GM12865 (cell line): ENCODE measurements around the gene TNNT2.

ENCODE experiments used
- DNase-seq: peaks from one replicate; pipeline ENCODE4 v3.0.0; 2010; ENCODE audit warnings: low read depth
- H3K4me3 ChIP-seq: 2 replicates; pipeline ENCODE4 v1.5.1; 2011; ENCODE audit warnings: mild to moderate bottlenecking, low read depth, low read length, control low read depth
- CTCF ChIP-seq: IDR thresholded peaks from 2 replicates; pipeline ENCODE4 v1.5.1; 2011; ENCODE audit warnings: low read length, control low read depth, low read depth, inconsistent platforms; ENCODE audit not compliant: insufficient read depth; ENCODE audit errors: missing control alignments

The TNNT2 gene

DNA sequence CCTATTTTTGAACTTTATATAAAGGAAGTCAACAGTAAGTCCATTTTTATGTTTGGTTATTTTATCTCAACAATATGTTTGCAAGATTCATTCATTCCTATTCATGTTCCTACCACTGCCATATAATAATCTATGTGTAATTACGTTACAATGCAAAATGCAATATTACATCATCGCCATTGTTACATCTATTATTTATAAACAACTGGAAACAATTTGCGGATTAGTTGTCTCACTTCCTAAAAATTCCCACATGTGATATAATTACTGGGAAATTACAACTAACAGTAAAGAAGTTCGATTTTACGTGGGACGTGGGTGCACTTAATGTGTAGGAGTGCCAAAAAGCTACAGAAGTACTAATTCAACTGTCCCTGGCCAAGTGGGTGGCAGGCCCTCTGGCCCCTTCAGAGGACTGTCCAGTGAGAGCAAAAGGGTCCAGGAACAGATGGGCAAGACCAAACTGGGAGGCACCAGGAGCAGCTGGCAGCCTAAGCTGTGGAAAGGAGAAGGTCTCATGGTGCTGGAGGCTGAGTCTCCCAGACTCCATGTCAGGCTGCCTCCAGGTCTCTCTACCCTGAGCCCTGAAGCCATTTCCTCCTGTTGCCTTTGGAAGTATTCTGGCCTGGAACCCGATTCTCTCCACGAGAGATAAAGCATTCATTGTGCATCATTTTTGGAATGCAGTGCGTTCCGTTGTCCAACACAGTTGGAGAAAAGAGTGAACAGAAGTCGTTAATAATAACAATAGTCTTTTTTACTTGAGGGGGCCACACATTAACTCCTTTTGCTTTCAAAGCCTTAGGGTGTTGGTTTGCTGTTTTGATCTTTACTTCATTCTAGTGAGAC lies 42.9 kb downstream of the TNNT2 start:
- DNase-seq: no peak
- no peak for TF ChIP-seq CTCF
- no peak overlapping the region for H3K4me3 ChIP-seq

- DNase-seq: no peak
- no peak overlapping the region for H3K4me3 ChIP-seq
- TF ChIP-seq CTCF: no peak
These were observed 44.7 kb downstream of the TNNT2 start for GRCh38 chr1:201332616-201333335.

- no peak for DNase-seq
- TF ChIP-seq CTCF: no peak
- no peak overlapping the region for H3K4me3 ChIP-seq
These were observed 45.5 kb downstream of the TNNT2 start for GRCh38 chr1:201332021-201332420.

DNA sequence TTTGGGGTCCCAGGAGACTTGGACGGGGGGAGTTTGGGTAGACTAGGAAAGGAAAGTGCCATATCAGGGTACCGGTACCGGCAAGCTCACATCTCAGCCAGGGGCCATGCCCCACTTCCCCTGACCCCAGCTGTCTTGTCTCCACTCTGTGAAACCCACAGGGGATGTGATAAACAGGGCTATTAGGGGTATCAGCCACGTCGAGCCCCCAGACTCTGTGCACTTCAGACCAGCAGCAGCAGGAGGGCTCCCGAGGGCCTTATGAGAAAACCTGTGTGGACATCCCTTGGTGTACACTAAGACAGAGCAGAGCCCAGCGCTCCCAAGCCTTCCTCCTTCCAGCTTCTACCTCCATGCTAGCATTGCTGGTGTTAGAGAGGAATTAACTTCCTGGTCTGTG lies 46.3 kb downstream of the TNNT2 start:
- H3K4me3 ChIP-seq: no peak overlapping the region
- DNase-seq: no peak
- TF ChIP-seq CTCF: no peak

- no peak for DNase-seq
- H3K4me3 ChIP-seq: no peak overlapping the region
- no peak for TF ChIP-seq CTCF
These were observed 46.9 kb downstream of the TNNT2 start for GRCh38 chr1:201330541-201330940.

DNA sequence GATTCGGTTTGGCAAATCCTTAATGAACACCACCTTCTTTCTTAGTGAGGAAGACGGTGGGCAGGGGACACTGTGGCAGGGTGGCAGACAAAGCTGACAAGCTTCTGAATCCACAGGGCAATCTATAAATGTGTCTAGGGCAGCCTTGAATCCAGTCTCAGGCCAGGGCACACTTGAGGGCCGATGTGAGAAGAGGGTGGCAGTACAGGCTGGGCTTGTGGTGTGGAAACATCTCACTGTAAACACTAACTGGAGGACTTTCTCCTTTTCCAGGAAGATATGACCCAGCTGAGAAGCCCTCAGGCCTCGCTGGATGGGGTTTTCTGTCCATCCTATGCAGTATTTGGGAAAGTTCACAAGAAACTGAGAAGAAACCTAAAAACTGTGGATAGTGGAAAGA lies 47.7 kb downstream of the TNNT2 start:
- no peak for TF ChIP-seq CTCF
- no peak for DNase-seq
- no peak overlapping the region for H3K4me3 ChIP-seq
